Right lobe of liver (tissue), 4 donors: ENCODE measurements around the gene SMARCD2.
"Not testable (repeated sequence)": the region's sequence is repeated elsewhere in the genome, so short reads cannot be mapped to it uniquely, and the experiment has no call there.

Source experiments
- POLR2A ChIP-seq: fragments of 450-650 bp; IDR thresholded peaks from one replicate; pipeline ENCODE4 v1.6.1; 2017; ENCODE audit warnings: antibody characterized with exemption, mild to moderate bottlenecking
- TF ChIP-seq, protein P1 (sequence below), 4 donors: fragments of 200-600 bp in 3 of 4; fragments of 450-650 bp in 1 of 4; IDR thresholded peaks; one replicate each; pipeline versions ENCODE4 v1.5.1 to v1.8.0; 2016 to 2022; ENCODE audit warnings: antibody characterized with exemption in 4 of 4, mild to moderate bottlenecking in 2 of 4
- donor health status: DM: no; HTN: no; CAD: no.
- donor health status: DM: no; HTN: no; CAD: no.
- donor health status: DM: no; HTN: yes; CAD: no.

DNA sequence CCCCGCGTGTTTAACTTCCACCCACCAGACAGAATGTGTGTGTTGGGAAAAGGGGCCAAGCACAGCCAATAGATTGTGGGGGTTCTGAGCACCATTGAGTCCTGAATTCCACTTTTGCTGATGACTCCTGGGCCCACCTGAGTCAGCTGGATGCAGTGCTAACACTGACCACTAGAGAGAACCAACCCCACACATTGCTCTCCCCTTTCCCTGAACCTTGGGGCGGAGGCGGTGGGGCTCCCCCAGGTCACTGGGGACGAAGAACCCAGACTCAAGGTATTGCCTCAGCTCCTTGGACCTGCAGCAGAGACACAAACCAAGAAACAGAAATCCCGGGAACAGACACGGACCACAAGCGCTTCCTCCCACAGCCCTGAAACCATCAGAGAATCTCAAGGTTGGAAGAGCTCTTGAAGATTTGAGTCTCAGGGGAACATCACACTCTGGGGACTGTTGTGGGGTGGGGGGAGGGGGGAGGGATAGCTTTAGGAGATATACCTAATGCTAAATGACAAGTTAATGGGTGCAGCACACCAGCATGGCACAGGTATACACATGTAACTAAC, 31.7 kb upstream of the SMARCD2 start:
- TF ChIP-seq, protein P1, sequence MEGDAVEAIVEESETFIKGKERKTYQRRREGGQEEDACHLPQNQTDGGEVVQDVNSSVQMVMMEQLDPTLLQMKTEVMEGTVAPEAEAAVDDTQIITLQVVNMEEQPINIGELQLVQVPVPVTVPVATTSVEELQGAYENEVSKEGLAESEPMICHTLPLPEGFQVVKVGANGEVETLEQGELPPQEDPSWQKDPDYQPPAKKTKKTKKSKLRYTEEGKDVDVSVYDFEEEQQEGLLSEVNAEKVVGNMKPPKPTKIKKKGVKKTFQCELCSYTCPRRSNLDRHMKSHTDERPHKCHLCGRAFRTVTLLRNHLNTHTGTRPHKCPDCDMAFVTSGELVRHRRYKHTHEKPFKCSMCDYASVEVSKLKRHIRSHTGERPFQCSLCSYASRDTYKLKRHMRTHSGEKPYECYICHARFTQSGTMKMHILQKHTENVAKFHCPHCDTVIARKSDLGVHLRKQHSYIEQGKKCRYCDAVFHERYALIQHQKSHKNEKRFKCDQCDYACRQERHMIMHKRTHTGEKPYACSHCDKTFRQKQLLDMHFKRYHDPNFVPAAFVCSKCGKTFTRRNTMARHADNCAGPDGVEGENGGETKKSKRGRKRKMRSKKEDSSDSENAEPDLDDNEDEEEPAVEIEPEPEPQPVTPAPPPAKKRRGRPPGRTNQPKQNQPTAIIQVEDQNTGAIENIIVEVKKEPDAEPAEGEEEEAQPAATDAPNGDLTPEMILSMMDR (IDR thresholded peaks at IDR 0.05) = not testable (repeated sequence)
- TF ChIP-seq POLR2A = not testable (repeated sequence)
